Measurements from ENCODE around the gene PSMD13. TPM values are rescaled to one million over a fixed set of nuclear protein-coding genes. Genes with fewer than 3 reads are reported as not detected.

Gene PSMD13
- total RNA-seq, 1 experiment from 2014 or later: 141 TPM

- no peak within 1 kb of the TSS for H3K23ac ChIP-seq (ENCODE audit: insufficient read length, low read depth, low read length)
- H2BK12ac ChIP-seq (ENCODE audit: insufficient read length, low read depth, low read length): no peak within 1 kb of the TSS
- H2AK5ac ChIP-seq (ENCODE audit: insufficient read length, low read length): no peak within 1 kb of the TSS
- H3K14ac ChIP-seq (ENCODE audit: insufficient read depth, low read length): peak within 1 kb of the TSS; percentile 19
- Mint-ChIP-seq H3K4me1 (peaks cover 28 to 36% of the 10 kb centered on the region in 2 experiments), H3K36me3 (ENCODE audit: insufficient read depth in 1 of 3, low read depth in 3 of 3) (peaks cover 15 to 24% (median 16%) of the 10 kb centered on the region in 3 experiments), H3K27me3 (ENCODE audit: low read depth) (peaks cover 13% of the 10 kb centered on the region), H3K9me3 (no peaks in the 10 kb centered on the region), H3K4me3 (peak within 1 kb of the TSS; percentile 63 to 84), H3K27ac (peak within 1 kb of the TSS in 1 of 3 experiments; percentile 87; a peak in 2 of 7 replicates)
- no peaks in the 10 kb centered on the region for H3K79me2 ChIP-seq (ENCODE audit: insufficient read depth, low read length)
- H3K27ac ChIP-seq (ENCODE audit: insufficient read length, low read depth, low read length): no peak within 1 kb of the TSS
- no peak within 1 kb of the TSS for H2AFZ ChIP-seq (ENCODE audit: low read length)
- H3K56ac ChIP-seq (ENCODE audit: insufficient read length, low read depth, low read length): no peak within 1 kb of the TSS
- no peaks in the 10 kb centered on the region for H3K9me3 ChIP-seq (ENCODE audit: control insufficient read depth, low read depth, low read length)
- peak within 1 kb of the TSS; percentile 6 for H3K18ac ChIP-seq (ENCODE audit: insufficient read length, low read depth, low read length)
- H2BK120ac ChIP-seq (ENCODE audit: low read depth, low read length, poor library complexity, severe bottlenecking): no peak within 1 kb of the TSS
- no peak within 1 kb of the TSS for H4K8ac ChIP-seq (replicated peaks; ENCODE audit: insufficient read length, low read depth, low read length)
- DNase-seq: peak; percentile 33
- no peak within 1 kb of the TSS for H2BK5ac ChIP-seq (ENCODE audit: insufficient read length, low read length)
- no peak within 1 kb of the TSS for H2BK20ac ChIP-seq (ENCODE audit: low read depth, low read length, poor library complexity, severe bottlenecking)
- no peak within 1 kb of the TSS for H3K4ac ChIP-seq (ENCODE audit: low read depth, low read length)
- no peak within 1 kb of the TSS for H3K9ac ChIP-seq (ENCODE audit: extremely low read depth, insufficient read length, low read length)
- no peak within 1 kb of the TSS for H4K91ac ChIP-seq (ENCODE audit: insufficient read length, low read depth, low read length)
- H3K27me3 ChIP-seq (ENCODE audit: insufficient read depth, low read length): peaks cover 7% of the 10 kb centered on the region; the same call in 1 of the 2 replicates
- peak within 1 kb of the TSS; percentile 48 for H3K4me2 ChIP-seq (ENCODE audit: insufficient read depth, insufficient read length, low read length)
- peaks cover 9% of the 10 kb centered on the region for H3K23me2 ChIP-seq (ENCODE audit: insufficient read length, low read depth, low read length, poor library complexity, severe bottlenecking)
- H4K5ac ChIP-seq (ENCODE audit: insufficient read length, low read depth, low read length): no peak within 1 kb of the TSS
- no peaks in the 10 kb centered on the region for H3K4me1 ChIP-seq (ENCODE audit: insufficient read depth, low read length)
- no CpG with 5 or more reads among the region's 112 CpGs for WGBS (ENCODE audit: extremely low coverage, insufficient read length, low lambda C conversion rate)
- H4K20me1 ChIP-seq (ENCODE audit: control insufficient read depth, insufficient read depth, insufficient read length): no peaks in the 10 kb centered on the region
- H3K79me1 ChIP-seq (ENCODE audit: insufficient read depth, low read depth, low read length, poor library complexity, severe bottlenecking): no peaks in the 10 kb centered on the region
- TF ChIP-seq, protein P1, sequence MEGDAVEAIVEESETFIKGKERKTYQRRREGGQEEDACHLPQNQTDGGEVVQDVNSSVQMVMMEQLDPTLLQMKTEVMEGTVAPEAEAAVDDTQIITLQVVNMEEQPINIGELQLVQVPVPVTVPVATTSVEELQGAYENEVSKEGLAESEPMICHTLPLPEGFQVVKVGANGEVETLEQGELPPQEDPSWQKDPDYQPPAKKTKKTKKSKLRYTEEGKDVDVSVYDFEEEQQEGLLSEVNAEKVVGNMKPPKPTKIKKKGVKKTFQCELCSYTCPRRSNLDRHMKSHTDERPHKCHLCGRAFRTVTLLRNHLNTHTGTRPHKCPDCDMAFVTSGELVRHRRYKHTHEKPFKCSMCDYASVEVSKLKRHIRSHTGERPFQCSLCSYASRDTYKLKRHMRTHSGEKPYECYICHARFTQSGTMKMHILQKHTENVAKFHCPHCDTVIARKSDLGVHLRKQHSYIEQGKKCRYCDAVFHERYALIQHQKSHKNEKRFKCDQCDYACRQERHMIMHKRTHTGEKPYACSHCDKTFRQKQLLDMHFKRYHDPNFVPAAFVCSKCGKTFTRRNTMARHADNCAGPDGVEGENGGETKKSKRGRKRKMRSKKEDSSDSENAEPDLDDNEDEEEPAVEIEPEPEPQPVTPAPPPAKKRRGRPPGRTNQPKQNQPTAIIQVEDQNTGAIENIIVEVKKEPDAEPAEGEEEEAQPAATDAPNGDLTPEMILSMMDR (conservative IDR thresholded peaks at IDR 0.05): no peak
- no peak within 1 kb of the TSS for H3T11ph ChIP-seq (ENCODE audit: low read length)
- H2BK15ac ChIP-seq (ENCODE audit: low read depth, low read length): no peak within 1 kb of the TSS
Observed at GRCh38 chr11:288478-289397, 52.0 kb downstream of the PSMD13 start, which contains the start of gene PGGHG. PGGHG (plus strand) TSS chr11:289126; CDS start chr11:289817, 691 bp downstream.

Measured in H9 (cell line).